HUES6 (cell line): ENCODE data around the gene GPR107.

ENCODE experiments used
- H3K27ac ChIP-seq: 2 replicates; pipeline ENCODE4 v1.7.0; 2013; ENCODE audit warnings: low read depth, mild to moderate bottlenecking, low read length, inconsistent platforms
- H3K27me3 ChIP-seq: 2 replicates; pipeline ENCODE4 v1.6.1; 2013; ENCODE audit warnings: low read length; ENCODE audit not compliant: control insufficient read depth, insufficient read depth
- H3K36me3 ChIP-seq: 2 replicates; pipeline ENCODE4 v1.6.1; 2013; ENCODE audit warnings: low read length; ENCODE audit not compliant: control insufficient read depth, insufficient read depth
- H3K4me1 ChIP-seq: 2 replicates; pipeline ENCODE4 v1.6.1; 2013; ENCODE audit warnings: low read length; ENCODE audit not compliant: control insufficient read depth, insufficient read depth
- H3K4me3 ChIP-seq: 2 replicates; pipeline ENCODE4 v1.5.1; 2013; ENCODE audit warnings: low read depth, low read length
- H3K9ac ChIP-seq: one replicate; pipeline ENCODE4 v1.6.1; 2013; ENCODE audit warnings: mild to moderate bottlenecking, low read length
- H3K9me3 ChIP-seq: 2 replicates; pipeline ENCODE4 v1.6.1; 2013; ENCODE audit warnings: low read depth, low read length; ENCODE audit not compliant: control insufficient read depth, insufficient read depth

GPR107 gene

GRCh38 chr9:130090915-130091314, 37.2 kb downstream of the GPR107 start:
- Histone ChIP-seq H3K9me3 (no peaks in the 10 kb centered on the region), H3K9ac (no peak overlapping the region), H3K4me3 (no peak overlapping the region), H3K27ac (no peak overlapping the region), H3K4me1 (no peaks in the 10 kb centered on the region), H3K36me3 (peaks cover 59% of the 10 kb centered on the region), H3K27me3 (no peaks in the 10 kb centered on the region)

- Histone ChIP-seq H3K9me3 (no peaks in the 10 kb centered on the region), H3K36me3 (peaks cover 58% of the 10 kb centered on the region), H3K9ac (no peak overlapping the region), H3K4me3 (no peak overlapping the region), H3K27me3 (no peaks in the 10 kb centered on the region), H3K27ac (no peak overlapping the region), H3K4me1 (no peaks in the 10 kb centered on the region)
These were observed 39.2 kb downstream of the GPR107 start for GRCh38 chr9:130092910-130093309.

DNA sequence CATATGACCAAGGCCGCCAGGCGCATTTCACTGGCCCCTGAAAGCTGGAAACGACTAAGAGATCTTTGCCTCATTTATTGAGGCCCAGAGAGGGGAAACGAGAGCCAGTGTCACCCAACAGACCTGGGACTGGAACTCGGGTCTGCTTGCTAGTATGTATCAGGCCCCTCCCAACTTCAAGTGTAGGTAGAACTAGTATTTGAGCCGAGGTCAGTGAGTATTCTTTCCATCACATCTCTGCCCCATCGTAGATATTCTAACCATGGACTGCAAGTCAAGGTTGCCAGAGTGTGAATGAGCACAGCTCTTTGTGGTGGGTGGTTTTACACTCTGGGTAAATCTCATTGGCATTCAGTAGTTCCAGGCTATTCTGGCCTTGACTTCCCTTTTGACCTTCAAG, 42.2 kb downstream of the GPR107 start:
- H3K27me3 ChIP-seq, result no peaks in the 10 kb centered on the region
- H3K9ac ChIP-seq, result no peak overlapping the region
- H3K4me3 ChIP-seq, result no peak overlapping the region
- no peak overlapping the region for H3K27ac ChIP-seq
- no peaks in the 10 kb centered on the region for H3K9me3 ChIP-seq
- no peaks in the 10 kb centered on the region for H3K4me1 ChIP-seq
- peaks cover 59% of the 10 kb centered on the region for H3K36me3 ChIP-seq

DNA sequence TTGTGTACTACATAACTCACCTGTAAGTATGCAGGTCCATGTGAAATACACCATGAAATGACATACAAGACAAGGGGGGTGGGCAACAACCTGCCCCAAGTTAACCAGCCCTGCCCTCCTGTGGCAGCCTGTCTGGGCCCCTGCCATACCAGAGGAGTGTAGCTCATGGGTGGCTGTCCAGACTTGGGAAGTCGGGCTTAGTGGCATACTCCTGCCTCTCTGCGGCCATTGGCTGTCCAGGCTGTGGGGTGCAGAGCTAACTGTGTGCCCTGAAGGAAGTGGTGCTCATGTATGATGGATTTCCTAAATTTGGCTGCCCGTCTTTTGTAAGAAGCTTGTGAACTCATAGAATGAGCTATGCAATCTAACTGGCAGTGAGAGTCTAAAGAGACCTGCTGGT, 47.0 kb downstream of the GPR107 start:
- H3K9ac ChIP-seq, result no peak overlapping the region
- peaks cover 72% of the 10 kb centered on the region for H3K36me3 ChIP-seq
- H3K4me3 ChIP-seq, result no peak overlapping the region
- no peaks in the 10 kb centered on the region for H3K9me3 ChIP-seq
- H3K27ac ChIP-seq, result no peak overlapping the region
- no peaks in the 10 kb centered on the region for H3K27me3 ChIP-seq
- H3K4me1 ChIP-seq, result no peaks in the 10 kb centered on the region

DNA sequence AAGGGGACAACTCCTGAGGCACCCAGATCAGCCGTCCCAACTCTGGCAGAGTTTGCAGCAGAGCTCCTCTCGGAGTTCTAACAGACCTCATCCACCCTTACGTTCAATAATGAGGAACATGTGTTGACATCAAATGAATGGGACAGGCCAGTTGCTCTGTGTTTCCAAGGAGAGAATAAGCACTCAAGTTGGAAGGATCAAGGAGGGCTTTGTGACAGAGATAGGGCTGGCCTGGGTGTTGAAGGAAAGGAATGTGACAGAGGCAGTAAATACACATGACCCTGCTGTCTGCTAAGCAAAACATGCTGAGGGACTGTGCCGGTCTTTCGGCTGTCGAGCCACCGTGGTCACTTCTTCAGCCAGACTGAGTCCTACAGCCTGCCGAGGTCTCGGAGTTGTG, 48.2 kb downstream of the GPR107 start:
- Histone ChIP-seq H3K27me3 (no peaks in the 10 kb centered on the region), H3K4me1 (no peaks in the 10 kb centered on the region), H3K27ac (no peak overlapping the region), H3K9ac (no peak overlapping the region), H3K4me3 (no peak overlapping the region), H3K36me3 (peaks cover 66% of the 10 kb centered on the region), H3K9me3 (no peaks in the 10 kb centered on the region)

GRCh38 chr9:130104491-130105193, 50.9 kb downstream of the GPR107 start:
- Histone ChIP-seq H3K4me3 (no peak overlapping the region), H3K4me1 (peaks cover 2% of the 10 kb centered on the region; the same call in 1 of the 2 replicates), H3K27me3 (no peaks in the 10 kb centered on the region), H3K9ac (no peak overlapping the region), H3K36me3 (peaks cover 68% of the 10 kb centered on the region), H3K27ac (no peak overlapping the region), H3K9me3 (no peaks in the 10 kb centered on the region)

DNA sequence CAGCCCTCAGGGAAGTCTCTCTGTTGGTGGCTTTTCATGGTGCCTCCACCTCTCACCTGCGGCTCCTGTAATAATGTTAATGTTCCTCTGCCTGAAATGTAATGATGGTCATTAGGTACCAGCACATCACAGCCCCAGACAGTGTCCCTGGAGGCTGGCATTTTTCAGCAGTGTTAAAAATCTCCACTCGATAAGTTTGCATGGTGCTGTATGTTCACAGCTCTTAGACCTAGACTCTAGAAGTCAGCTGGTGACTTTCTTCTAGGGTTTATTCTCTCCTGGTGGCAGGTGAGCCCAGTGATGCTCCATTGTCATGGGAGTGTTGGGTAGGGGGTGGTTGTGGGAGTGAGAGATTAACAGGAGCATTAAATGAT, 53.1 kb downstream of the GPR107 start:
- Histone ChIP-seq H3K27ac (no peak overlapping the region), H3K9ac (no peak overlapping the region), H3K9me3 (no peaks in the 10 kb centered on the region), H3K36me3 (peaks cover 66% of the 10 kb centered on the region), H3K4me3 (no peak overlapping the region), H3K27me3 (no peaks in the 10 kb centered on the region), H3K4me1 (peaks cover 5% of the 10 kb centered on the region; the same call in 1 of the 2 replicates)

GRCh38 chr9:130107234-130107861, 53.6 kb downstream of the GPR107 start:
- no peak overlapping the region for H3K27ac ChIP-seq
- no peaks in the 10 kb centered on the region for H3K9me3 ChIP-seq
- H3K9ac ChIP-seq, result no peak overlapping the region
- H3K36me3 ChIP-seq, result peaks cover 64% of the 10 kb centered on the region
- H3K4me3 ChIP-seq, result no peak overlapping the region
- no peaks in the 10 kb centered on the region for H3K27me3 ChIP-seq
- peaks cover 5% of the 10 kb centered on the region; the same call in 1 of the 2 replicates for H3K4me1 ChIP-seq

DNA sequence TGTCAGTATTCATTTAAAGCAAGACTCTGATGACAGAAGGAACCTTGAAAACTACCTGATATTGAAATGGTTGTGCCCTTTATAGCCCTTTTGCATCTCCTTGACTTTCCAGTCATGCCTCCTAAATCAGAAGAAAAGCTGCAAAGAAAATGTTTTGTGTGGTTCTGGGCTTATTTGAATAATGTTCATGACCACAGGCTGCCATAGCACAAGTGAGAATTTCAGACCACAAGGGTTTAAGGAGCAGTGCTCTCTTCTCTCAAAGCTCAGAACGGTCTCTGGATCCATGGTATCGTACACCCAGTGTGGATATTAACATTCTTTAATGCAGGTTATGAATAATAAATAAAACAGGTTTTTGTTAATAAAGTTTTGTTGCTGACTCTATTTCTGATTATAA, 54.2 kb downstream of the GPR107 start:
- H3K36me3 ChIP-seq, result peaks cover 59% of the 10 kb centered on the region
- peaks cover 5% of the 10 kb centered on the region; the same call in 1 of the 2 replicates for H3K4me1 ChIP-seq
- H3K27me3 ChIP-seq, result no peaks in the 10 kb centered on the region
- H3K27ac ChIP-seq, result no peak overlapping the region
- no peak overlapping the region for H3K4me3 ChIP-seq
- no peaks in the 10 kb centered on the region for H3K9me3 ChIP-seq
- H3K9ac ChIP-seq, result no peak overlapping the region

DNA sequence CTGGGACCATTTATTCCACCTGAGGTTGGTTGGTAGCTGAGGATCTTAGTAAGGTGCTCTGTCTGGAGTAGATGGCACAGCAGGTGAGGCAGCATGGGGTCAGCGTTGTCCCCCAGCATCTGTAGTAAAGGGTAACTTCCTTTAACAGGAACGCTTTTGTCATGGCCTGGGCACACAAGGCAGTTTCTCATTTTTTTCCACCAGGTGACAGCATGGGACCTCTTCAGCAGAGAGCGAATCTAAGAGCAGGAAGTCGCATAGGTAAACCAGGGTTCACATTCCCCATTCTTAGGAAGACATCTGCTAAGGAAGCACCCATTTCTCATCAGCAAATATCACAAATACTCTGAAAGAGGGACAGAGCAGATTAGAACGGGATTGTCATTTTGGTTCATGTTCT, 56.5 kb downstream of the GPR107 start:
- no peak overlapping the region for H3K9ac ChIP-seq
- H3K9me3 ChIP-seq, result no peaks in the 10 kb centered on the region
- H3K4me3 ChIP-seq, result no peak overlapping the region
- H3K27me3 ChIP-seq, result no peaks in the 10 kb centered on the region
- H3K4me1 ChIP-seq, result peaks cover 5% of the 10 kb centered on the region; the same call in 1 of the 2 replicates
- H3K36me3 ChIP-seq, result peaks cover 40% of the 10 kb centered on the region
- no peak overlapping the region for H3K27ac ChIP-seq

- no peak overlapping the region for H3K9ac ChIP-seq
These were observed 56.9 kb downstream of the GPR107 start for GRCh38 chr9:130110596-130111021.

More at GRCh38 chr9:130110596-130111021, 56.9 kb downstream of the GPR107 start:
- no peaks in the 10 kb centered on the region for H3K27me3 ChIP-seq
- peaks cover 37% of the 10 kb centered on the region for H3K36me3 ChIP-seq
- no peak overlapping the region for H3K27ac ChIP-seq
- no peaks in the 10 kb centered on the region for H3K9me3 ChIP-seq
- H3K4me1 ChIP-seq, result peaks cover 5% of the 10 kb centered on the region; the same call in 1 of the 2 replicates
- no peak overlapping the region for H3K4me3 ChIP-seq
